Peyer's patch (tissue), 4 donors: ENCODE results near the gene NHLRC2.

Experiments used
- CTCF ChIP-seq, 6 experiments: fragments of 450-650 bp in 4 of 6; fragments of 200-600 bp in 2 of 6; sonication (generic) in 1 of 6; IDR thresholded peaks; one replicate each; pipeline ENCODE4 v1.5.1; 2017 to 2019; ENCODE audit warnings: antibody characterized with exemption in 6 of 6, mild to moderate bottlenecking in 3 of 6, moderate library complexity in 1 of 6
- POLR2A ChIP-seq, 2 donors: fragments of 450-650 bp; IDR thresholded peaks; one replicate each; pipeline ENCODE4 v1.5.1; 2017; ENCODE audit warnings: antibody characterized with exemption in 2 of 2, mild to moderate bottlenecking in 2 of 2, moderate library complexity in 2 of 2

DNA sequence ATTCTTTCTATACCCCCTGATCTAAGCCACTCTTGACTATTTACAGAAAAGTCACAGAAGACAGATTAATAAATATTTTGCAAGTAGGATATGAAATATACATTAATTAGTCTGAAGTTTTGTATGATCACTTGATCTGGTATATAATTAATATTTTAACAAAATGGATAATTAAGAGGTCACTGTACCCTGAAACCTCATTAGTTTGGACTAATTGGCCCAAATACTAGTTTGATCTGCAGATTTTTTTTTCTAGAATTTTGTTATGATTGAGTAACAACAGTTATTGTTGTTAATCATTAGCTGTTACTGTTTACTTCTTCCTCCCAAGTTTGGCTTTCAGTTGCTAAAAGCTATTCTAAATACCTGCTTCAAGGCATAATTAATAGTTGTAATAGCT is 2.7 kb downstream of the NHLRC2 start:
- TF ChIP-seq CTCF (IDR thresholded peaks at IDR 0.05) (no peak), POLR2A (IDR thresholded peaks at IDR 0.05) (no peak)
